A673 (cell line): Measurements from ENCODE around the gene SLC7A9.

Experiments used
- EZH2 ChIP-seq: fragments of 200-600 bp; sonication (generic); IDR thresholded peaks from 2 replicates; pipeline ENCODE4 v1.6.1; 2017; ENCODE audit warnings: borderline replicate concordance, low read depth, mild to moderate bottlenecking, mixed read lengths, antibody characterized with exemption, low read length; ENCODE audit not compliant: poor library complexity, severe bottlenecking
- TF ChIP-seq, protein P1 (sequence below): fragments of 300-800, 200-600 bp; sonication (generic); conservative IDR thresholded peaks from 2 replicates; pipeline ENCODE4 v1.5.1; 2017; ENCODE audit warnings: low read depth, mild to moderate bottlenecking, antibody characterized with exemption, low read length, moderate library complexity, mixed read lengths

DNA sequence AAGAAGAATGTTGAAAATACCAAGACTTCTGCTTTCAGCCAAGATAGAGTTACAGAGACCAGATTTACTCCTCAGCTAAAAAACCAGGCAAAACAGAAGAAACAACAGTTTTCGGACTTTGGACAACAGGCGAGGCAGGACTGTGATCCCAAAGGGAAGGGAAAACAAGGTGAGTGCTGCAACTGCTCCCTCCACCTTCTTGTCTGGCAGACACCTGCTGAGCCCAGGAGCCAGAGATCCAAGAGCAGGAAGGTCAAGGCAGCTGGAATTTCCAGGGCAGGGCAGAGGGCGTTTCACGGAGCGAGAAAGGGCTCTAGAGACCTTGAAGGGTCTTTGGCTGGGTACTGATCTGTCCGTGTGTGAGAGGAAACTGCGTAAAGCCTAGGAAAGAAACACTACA lies 32.9 kb upstream of the SLC7A9 start:
- TF ChIP-seq, protein P1, sequence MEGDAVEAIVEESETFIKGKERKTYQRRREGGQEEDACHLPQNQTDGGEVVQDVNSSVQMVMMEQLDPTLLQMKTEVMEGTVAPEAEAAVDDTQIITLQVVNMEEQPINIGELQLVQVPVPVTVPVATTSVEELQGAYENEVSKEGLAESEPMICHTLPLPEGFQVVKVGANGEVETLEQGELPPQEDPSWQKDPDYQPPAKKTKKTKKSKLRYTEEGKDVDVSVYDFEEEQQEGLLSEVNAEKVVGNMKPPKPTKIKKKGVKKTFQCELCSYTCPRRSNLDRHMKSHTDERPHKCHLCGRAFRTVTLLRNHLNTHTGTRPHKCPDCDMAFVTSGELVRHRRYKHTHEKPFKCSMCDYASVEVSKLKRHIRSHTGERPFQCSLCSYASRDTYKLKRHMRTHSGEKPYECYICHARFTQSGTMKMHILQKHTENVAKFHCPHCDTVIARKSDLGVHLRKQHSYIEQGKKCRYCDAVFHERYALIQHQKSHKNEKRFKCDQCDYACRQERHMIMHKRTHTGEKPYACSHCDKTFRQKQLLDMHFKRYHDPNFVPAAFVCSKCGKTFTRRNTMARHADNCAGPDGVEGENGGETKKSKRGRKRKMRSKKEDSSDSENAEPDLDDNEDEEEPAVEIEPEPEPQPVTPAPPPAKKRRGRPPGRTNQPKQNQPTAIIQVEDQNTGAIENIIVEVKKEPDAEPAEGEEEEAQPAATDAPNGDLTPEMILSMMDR, result no peak
- TF ChIP-seq EZH2, result no peak
